MG63 (cell line): Measurements from ENCODE around the gene LILRA1. TPM values are rescaled to one million over a fixed set of nuclear protein-coding genes. Genes with fewer than 3 reads are reported as not detected.
"Not testable (repeated sequence)": the region's sequence is repeated elsewhere in the genome, so short reads cannot be mapped to it uniquely, and the experiment has no call there.

ENCODE experiments used
- DNase-seq: peaks from one replicate; pipeline ENCODE4 v3.0.0-alpha.2; 2020
- H3K27me3 ChIP-seq: fragments of 250-450 bp; sonication (Bioruptor Pico); 2 replicates; pipeline ENCODE4 v1.5.1; 2020; ENCODE audit warnings: mild to moderate bottlenecking, moderate library complexity
- H3K36me3 ChIP-seq: fragments of 250-450 bp; sonication (Bioruptor Pico); 2 replicates; pipeline ENCODE4 v1.5.1; 2020; ENCODE audit warnings: mild to moderate bottlenecking, moderate library complexity
- H3K4me3 ChIP-seq: fragments of 250-450 bp; sonication (Bioruptor Pico); 2 replicates; pipeline ENCODE4 v1.5.1; 2020; ENCODE audit warnings: mild to moderate bottlenecking, moderate library complexity
- H3K9me3 ChIP-seq: fragments of 250-450 bp; sonication (Bioruptor Pico); 2 replicates; pipeline ENCODE4 v1.5.1; 2020; ENCODE audit warnings: mild to moderate bottlenecking, moderate library complexity
- total RNA-seq: library from RNA; depleted of rRNA; stranded (reverse); fragments of >200 nt; shearing (Covaris generic); gene quantifications from 2 replicates; pipeline ENCODE4 v1.2.3, GENCODE V29; 2014; ENCODE audit warnings: low replicate concordance

Gene LILRA1
- total RNA-seq, 1 experiment from 2014 or later, result not detected

DNA sequence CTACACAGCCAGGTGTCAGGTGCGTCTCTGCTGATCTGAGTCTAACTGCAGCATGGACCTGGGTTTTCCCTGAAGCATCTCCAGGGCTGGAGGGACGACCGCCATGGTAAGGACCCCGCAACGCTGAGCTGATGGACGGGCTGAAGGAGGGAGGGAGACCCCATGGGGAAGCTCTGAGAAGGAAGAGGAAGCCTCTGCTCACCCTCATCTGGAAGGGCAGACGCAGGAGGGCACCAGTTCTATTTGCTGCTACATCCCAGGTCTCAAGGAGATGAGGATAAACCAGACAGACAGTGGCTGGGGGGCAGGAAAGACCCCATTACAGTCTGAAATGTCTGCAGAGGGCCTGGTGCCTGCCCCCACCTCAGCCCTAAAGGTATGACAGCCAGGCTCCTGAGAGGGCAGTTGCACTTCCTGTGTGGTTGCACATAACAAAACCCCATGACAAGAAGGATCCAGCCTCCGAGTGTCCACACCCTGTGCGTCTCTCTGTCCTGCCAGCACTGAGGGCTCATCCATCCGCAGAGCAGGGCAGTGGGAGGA is 20.0 kb upstream of the LILRA1 start, which contains the start of gene LILRA2:
TSS of gene LILRA2 (plus strand) at position 461 of the 543 bp plus-strand sequence. CDS start 89 bp downstream, outside the sequence.
- peaks cover 25% of the 10 kb centered on the region for H3K27me3 ChIP-seq
- H3K4me3 ChIP-seq, result no peak within 1 kb of the TSS
- H3K36me3 ChIP-seq, result no peaks in the 10 kb centered on the region
- DNase-seq, result no peak
- no peaks in the 10 kb centered on the region for H3K9me3 ChIP-seq

DNA sequence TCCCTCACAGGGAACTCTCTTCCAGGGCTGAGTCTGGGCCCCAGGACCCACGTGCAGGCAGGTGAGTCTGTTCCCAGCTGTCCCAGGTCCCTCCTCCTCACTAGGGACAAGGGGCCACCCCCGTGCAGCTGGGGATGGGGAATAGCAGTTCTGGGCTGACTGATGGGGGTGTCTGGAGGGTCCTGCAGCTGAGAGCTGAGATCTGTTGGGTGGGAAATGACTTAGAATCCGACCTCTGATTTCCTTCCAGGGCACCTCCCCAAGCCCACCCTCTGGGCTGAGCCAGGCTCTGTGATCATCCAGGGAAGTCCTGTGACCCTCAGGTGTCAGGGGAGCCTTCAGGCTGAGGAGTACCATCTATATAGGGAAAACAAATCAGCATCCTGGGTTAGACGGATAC is 19.4 kb upstream of the LILRA1 start:
- H3K9me3 ChIP-seq, result no peaks in the 10 kb centered on the region

DNA sequence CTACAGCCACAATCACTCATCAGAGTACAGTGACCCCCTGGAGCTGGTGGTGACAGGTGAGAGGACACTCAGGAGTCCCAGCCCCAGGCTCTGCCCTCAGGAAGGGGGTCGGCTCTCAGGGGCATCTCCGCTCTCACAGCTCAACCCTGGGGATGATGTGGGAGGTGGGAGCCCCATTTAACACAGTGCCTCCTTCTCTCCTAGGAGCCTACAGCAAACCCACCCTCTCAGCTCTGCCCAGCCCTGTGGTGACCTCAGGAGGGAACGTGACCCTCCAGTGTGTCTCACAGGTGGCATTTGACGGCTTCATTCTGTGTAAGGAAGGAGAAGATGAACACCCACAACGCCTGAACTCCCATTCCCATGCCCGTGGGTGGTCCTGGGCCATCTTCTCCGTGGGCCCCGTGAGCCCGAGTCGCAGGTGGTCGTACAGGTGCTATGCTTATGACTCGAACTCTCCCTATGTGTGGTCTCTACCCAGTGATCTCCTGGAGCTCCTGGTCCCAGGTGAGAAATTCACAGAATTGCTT is 18.8 kb upstream of the LILRA1 start:
- Histone ChIP-seq H3K27me3 (peaks cover 23% of the 10 kb centered on the region), H3K4me3 (no peak overlapping the region), H3K9me3 (no peaks in the 10 kb centered on the region), H3K36me3 (no peaks in the 10 kb centered on the region)
- DNase-seq, result no peak

More for the DNA sequence above, 19.4 kb upstream of the LILRA1 start:
- H3K36me3 ChIP-seq, result no peaks in the 10 kb centered on the region
- no peak for DNase-seq
- peaks cover 23% of the 10 kb centered on the region for H3K27me3 ChIP-seq
- H3K4me3 ChIP-seq, result no peak overlapping the region

DNA sequence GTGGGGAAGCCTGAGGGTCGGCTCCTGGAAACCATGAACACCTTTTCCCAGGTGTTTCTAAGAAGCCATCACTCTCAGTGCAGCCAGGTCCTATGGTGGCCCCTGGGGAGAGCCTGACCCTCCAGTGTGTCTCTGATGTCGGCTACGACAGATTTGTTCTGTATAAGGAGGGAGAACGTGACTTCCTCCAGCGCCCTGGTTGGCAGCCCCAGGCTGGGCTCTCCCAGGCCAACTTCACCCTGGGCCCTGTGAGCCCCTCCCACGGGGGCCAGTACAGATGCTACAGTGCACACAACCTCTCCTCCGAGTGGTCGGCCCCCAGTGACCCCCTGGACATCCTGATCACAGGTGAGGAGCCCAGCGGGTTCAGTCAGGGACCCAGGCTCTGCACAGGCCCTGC is 18.2 kb upstream of the LILRA1 start:
- not testable (repeated sequence) for H3K36me3 ChIP-seq, H3K9me3 ChIP-seq, H3K4me3 ChIP-seq, DNase-seq
- peaks cover 17% of the 10 kb centered on the region for H3K27me3 ChIP-seq

DNA sequence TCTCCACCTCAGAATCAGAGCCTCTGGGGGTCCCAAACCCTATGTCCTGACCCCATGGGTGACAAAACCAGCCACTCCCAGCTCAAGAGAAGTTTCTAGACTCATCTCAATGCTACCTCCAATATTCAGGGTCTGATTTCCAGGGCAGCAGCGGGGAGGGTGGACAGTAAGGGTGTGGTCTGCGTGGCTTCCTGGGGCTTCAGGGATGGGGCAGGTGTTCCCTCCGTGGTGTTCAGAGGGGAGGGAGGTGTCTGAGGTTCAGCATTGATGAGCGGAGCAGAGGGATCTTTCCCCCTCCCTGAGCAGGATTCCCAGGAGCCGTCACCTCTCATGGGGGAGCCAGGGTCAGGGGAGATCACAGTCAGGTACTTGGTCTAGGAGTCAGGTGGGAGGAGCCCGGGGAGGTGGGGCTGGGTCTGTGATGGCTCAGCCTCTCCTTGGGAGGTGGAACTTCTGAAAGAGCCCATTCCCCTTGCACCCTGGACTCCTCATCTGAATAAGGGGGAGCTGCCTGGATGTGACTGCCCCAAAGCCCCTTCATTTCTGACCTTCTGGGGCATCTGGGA is 16.9 kb upstream of the LILRA1 start:
- Histone ChIP-seq H3K36me3 (no peaks in the 10 kb centered on the region), H3K4me3 (no peak overlapping the region), H3K27me3 (peaks cover 11% of the 10 kb centered on the region; the same call in 1 of the 2 replicates), H3K9me3 (no peaks in the 10 kb centered on the region)
- no peak for DNase-seq

DNA sequence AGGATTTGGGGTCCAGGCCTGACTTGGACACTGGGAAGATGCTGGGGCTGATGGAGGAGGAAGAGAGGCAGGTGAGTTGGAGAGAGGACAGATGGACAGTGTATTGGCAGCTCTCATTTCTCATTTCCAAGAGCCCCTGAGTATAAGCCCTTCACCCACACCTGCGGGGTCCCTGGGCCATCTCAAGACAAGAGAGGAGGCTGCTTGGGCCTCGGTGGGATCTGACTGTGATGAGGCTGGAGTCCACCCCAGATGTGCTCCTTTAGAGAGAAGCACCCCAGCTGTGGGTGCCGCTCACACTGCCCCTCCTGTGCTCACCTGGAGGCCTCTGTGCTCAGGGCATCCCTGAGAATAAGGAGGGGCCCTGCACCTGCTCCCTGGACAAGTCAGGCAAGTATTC is 16.1 kb upstream of the LILRA1 start:
- Histone ChIP-seq H3K36me3 (no peaks in the 10 kb centered on the region), H3K27me3 (0 out of 2 replicates have a peak, but pooled peaks cover 9% of the 10 kb centered on the region), H3K9me3 (no peaks in the 10 kb centered on the region), H3K4me3 (no peak overlapping the region)
- no peak for DNase-seq

DNA sequence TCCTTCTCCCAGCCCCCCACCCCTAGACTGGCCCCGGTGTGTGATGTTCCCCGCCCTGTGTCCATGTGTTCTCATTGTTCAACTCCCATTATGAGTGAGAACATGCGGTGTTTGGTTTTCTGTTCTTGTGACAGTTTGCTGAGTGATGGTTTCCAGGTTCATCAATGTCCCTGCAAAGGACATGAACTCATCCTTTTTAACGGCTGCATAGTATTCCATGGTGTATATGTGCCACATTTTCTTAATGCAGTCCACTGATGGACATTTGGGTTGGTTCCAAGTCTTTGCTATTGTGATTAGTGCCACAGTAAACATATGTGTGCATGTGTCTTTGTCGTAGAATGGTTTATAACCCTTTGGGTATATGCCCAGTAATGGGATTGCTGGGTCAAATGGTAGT is 15.2 kb upstream of the LILRA1 start:
- H3K27me3 ChIP-seq, DNase-seq, H3K9me3 ChIP-seq, H3K4me3 ChIP-seq, H3K36me3 ChIP-seq: not testable (repeated sequence)

DNA sequence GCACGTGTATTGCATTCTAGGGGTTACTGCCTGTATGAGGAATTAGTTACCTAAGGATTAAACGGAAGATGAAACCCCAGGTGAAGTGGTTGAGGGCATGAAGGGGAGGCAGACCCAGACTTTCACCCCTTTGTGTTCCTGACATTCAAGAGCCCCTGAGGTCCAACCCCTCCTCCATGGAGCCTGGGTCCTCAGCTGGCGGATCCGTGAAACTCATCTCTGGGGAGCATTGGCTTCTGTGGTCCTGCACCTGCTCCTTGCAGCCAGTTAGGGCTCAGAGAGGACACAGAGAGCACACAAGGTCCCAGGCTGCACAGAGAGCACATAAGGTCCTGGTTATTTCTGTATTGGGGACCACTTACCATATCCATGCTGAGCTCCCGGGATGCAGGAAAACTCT is 7.0 kb upstream of the LILRA1 start:
- Histone ChIP-seq H3K27me3 (peaks cover 29% of the 10 kb centered on the region), H3K4me3 (no peak overlapping the region), H3K9me3 (0 out of 2 replicates have a peak, but pooled peaks cover 2% of the 10 kb centered on the region), H3K36me3 (no peaks in the 10 kb centered on the region)
- DNase-seq, result no peak

DNA sequence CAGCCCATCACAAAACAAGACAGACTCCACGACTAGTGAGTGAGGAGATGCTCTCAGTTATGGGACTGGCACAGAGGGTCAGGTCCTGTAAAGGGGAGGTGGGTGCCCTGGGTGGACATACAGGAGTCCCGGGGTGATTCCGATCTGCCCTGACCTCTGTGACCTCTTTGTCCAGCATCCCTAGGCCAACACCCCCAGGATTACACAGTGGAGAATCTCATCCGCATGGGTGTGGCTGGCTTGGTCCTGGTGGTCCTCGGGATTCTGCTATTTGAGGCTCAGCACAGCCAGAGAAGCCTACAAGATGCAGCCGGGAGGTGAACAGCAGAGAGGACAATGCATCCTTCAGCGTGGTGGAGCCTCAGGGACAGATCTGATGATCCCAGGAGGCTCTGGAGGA is 6.4 kb upstream of the LILRA1 start:
- Histone ChIP-seq H3K9me3 (0 out of 2 replicates have a peak, but pooled peaks cover 2% of the 10 kb centered on the region), H3K27me3 (peaks cover 29% of the 10 kb centered on the region), H3K36me3 (no peaks in the 10 kb centered on the region), H3K4me3 (no peak overlapping the region)
- no peak for DNase-seq

DNA sequence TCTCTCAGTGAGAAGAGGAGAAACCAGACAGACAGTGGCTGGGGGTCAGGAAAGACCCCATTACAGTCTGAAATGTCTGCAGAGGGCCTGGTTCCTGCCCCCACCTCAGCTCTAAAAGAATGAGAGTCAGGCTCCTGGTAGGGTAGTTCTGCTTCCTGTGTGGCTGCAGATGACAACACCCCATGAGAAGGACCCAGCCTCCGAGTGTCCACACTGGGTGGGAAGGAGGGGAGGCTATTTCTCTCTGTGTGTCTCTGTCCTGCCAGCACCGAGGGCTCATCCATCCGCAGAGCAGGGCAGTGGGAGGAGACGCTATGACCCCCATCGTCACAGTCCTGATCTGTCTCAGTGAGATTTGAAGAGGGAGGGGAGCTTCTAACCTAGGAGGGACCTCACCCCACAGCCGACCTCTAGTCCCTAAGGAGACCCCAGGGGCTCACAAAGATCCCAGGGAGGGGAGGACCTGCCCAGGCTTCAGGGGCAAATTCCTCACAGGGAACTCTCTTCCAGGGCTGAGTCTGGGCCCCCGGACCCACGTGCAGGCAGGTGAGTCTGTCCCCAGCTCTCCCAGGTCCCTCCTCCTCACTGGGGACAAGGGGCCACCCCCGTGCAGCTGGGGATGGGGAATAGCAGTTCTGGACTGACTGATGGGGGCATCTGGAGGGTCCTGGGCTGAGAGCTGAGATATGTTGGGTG is 647 bp downstream of the LILRA1 start:
- H3K27me3 ChIP-seq, result peaks cover 54% of the 10 kb centered on the region
- H3K4me3 ChIP-seq, H3K9me3 ChIP-seq, DNase-seq, H3K36me3 ChIP-seq: not testable (repeated sequence)

DNA sequence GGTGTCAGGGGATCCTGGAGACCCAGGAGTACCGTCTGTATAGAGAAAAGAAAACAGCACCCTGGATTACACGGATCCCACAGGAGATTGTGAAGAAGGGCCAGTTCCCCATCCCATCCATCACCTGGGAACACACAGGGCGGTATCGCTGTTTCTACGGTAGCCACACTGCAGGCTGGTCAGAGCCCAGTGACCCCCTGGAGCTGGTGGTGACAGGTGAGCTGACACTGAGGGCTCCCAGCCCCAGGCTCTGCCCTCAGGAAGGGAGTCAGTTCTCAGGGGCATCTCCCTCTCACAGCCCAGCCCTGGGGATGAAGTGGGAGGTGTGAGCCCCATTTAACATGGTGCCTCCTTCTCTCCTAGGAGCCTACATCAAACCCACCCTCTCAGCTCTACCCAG is 1.3 kb downstream of the LILRA1 start:
- no peaks in the 10 kb centered on the region for H3K9me3 ChIP-seq
- no peak for DNase-seq
- H3K36me3 ChIP-seq, result no peaks in the 10 kb centered on the region
- H3K4me3 ChIP-seq, result no peak overlapping the region
- peaks cover 52% of the 10 kb centered on the region for H3K27me3 ChIP-seq

DNA sequence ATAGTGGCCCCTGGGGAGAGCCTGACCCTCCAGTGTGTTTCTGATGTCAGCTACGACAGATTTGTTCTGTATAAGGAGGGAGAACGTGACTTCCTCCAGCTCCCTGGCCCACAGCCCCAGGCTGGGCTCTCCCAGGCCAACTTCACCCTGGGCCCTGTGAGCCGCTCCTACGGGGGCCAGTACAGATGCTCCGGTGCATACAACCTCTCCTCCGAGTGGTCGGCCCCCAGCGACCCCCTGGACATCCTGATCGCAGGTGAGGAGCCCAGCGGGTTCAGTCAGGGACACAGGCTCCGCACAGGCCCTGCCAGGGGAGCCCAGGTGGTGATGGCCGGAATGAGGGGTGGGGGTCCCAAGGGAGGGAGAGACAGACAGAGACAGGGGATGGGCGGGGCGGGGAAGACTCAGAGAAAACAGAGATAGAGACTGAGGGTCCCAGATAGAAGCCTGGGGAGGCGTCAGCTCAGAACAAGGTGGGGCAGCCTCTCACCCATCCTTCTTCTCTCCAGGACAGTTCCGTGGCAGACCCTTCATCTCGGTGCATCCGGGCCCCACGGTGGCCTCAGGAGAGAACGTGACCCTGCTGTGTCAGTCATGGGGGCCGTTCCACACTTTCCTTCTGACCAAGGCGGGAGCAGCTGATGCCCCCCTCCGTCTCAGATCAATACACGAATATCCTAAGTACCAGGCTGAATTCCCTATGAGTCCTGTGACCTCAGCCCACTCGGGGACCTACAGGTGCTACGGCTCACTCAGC is 2.4 kb downstream of the LILRA1 start:
- not testable (repeated sequence) for H3K9me3 ChIP-seq, DNase-seq

DNA sequence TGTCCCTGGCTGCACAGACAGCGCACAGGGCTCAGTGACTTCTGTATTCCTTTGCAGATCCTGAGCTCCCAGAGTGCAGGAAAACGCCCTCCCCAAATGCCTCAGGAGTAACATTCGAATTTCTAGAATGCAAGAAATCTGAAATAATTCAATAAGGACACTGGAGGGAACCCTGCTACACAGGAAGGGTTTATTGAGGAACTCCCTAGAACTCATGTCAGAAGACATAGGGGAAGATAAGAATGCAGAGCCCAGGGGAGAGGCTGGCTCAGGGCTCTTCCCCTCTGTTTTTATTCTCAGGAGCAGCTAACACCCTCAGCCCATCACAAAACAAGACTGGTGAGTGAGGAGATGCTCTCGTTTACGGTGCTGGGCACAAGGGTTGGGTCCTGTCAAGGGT is 6.8 kb downstream of the LILRA1 start:
- DNase-seq, result no peak
- Histone ChIP-seq H3K27me3 (peaks cover 52% of the 10 kb centered on the region), H3K4me3 (no peak overlapping the region), H3K9me3 (no peaks in the 10 kb centered on the region), H3K36me3 (no peaks in the 10 kb centered on the region)

More for the DNA sequence above, 2.4 kb downstream of the LILRA1 start:
- not testable (repeated sequence) for H3K4me3 ChIP-seq, H3K36me3 ChIP-seq
- peaks cover 48% of the 10 kb centered on the region for H3K27me3 ChIP-seq

DNA sequence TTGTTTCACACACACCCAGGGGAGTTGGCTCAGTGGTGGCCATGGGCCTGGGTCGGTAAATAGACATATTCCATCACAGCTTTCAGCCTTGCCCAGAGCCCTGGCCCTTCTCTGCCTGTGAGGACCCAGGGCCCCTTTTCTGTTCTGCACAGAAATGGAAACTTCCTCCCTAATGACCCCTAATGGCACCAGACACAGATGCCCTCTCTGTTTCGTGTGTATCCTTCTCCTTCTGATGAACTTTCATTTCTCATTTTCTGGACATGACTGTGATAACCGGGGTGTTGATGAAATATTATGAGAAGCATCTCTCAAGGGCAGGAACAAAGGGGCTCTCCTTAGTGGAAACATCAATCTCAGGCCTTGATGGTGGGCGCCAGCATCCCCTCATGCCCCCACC is 12.8 kb downstream of the LILRA1 start:
- no peak for DNase-seq
- H3K9me3 ChIP-seq, result no peaks in the 10 kb centered on the region
- H3K27me3 ChIP-seq, result peaks cover 22% of the 10 kb centered on the region
- no peak overlapping the region for H3K4me3 ChIP-seq
- no peaks in the 10 kb centered on the region for H3K36me3 ChIP-seq

DNA sequence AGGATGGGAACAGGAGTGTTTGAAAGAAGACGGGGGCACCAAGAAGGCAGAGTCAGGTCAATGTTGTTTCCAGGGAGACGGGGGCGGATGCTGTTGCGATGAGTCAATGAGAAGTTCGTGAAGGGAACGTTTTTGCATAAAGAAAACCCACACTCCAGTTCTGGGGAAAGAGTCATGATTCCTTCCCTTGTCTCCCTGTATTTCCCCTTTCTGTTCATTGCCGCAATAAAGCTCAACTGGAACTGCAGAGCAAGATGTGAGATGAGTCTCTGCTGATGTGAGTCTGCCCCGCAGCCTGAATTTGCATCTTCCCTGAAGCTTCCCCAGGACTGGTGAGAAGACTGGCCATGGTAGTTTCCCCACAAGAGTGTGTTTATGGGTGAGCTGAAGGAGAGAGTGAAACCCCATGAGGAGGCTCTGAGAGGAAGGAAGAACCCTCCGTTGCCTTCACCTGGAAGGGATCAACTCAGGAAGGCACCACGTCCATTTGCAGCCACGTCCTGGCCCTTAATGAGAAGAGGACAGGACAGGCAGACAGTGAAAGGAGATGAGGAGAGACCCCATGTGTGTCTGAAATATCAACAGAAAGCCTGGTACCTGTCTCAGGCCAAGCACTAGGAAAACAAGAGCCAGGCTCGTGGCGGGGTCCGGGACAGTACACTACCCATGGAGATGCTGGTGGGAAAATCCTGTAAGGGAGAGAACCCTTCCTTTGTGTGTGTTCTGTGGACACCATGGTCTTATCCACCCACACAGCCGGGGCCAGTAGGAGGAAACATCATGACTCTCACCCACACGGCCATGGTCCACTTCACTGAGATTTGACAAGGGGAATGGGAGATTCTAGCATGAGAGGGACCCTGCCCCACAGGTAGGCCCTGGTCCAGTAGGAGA is 13.7 kb downstream of the LILRA1 start:
- Histone ChIP-seq H3K4me3 (no peak overlapping the region), H3K9me3 (no peaks in the 10 kb centered on the region), H3K36me3 (no peaks in the 10 kb centered on the region), H3K27me3 (peaks cover 20% of the 10 kb centered on the region)
- DNase-seq, result no peak

DNA sequence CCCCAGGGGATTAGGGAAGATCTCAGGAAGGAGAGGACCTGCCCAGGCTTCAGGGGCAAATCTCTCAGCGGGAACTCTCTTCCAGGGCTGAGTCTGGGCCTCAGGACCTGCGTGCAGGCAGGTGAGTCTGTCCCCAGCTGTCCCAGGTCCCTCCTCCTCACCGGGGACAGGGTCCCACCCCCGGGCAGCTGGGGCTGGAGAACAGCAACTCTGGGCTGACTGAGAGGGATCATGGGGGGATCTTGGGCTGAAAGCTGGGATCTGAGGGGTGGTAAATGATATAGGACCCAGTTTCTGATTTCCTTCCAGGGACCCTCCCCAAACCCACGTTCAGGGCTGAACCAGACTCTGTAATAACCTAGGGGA is 14.3 kb downstream of the LILRA1 start:
- Histone ChIP-seq H3K4me3 (no peak overlapping the region), H3K9me3 (no peaks in the 10 kb centered on the region), H3K36me3 (no peaks in the 10 kb centered on the region), H3K27me3 (peaks cover 16% of the 10 kb centered on the region)
- DNase-seq, result no peak
